Adrenal gland (tissue), 12 donors: Measurements from ENCODE around the gene ZBTB4. TPM values are rescaled to one million over a fixed set of nuclear protein-coding genes. Genes with fewer than 3 reads are reported as not detected.

ENCODE experiments used
- DNase-seq, 7 donors: peaks; one replicate each; pipeline ENCODE4 v3.0.0-alpha.2; 2019 to 2020
- H3K27ac ChIP-seq, 5 donors: fragments of 200-600 bp; sonication (generic) in 4 of 5; 1 replicate in 3 of 5; 2 replicates in 2 of 5; pipeline versions ENCODE4 v1.5.1 to v1.8.0; 2016 to 2020; ENCODE audit warnings: mild to moderate bottlenecking in 1 of 5
- H3K27me3 ChIP-seq: fragments of 200-600 bp; 2 replicates; pipeline ENCODE4 v1.8.0; 2021
- H3K36me3 ChIP-seq, 2 donors: fragments of 200-600 bp; replicated peaks in 1 of 2; 1 replicate in 1 of 2; 2 replicates in 1 of 2; pipeline versions ENCODE4 v1.5.1 to v1.8.0; 2018 to 2022
- H3K4me1 ChIP-seq, 2 donors: fragments of 200-600 bp; replicated peaks in 1 of 2; 1 replicate in 1 of 2; 2 replicates in 1 of 2; pipeline versions ENCODE4 v1.5.1 to v1.8.0; 2018 to 2021
- H3K4me3 ChIP-seq, 4 donors: fragments of 200-600 bp; sonication (generic) in 3 of 4; one replicate each; pipeline ENCODE4 v1.5.1; 2016 to 2018
- H3K9me3 ChIP-seq, 3 donors: fragments of 200-600 bp; sonication (generic) in 1 of 3; replicated peaks in 1 of 3; 1 replicate in 2 of 3; 2 replicates in 1 of 3; pipeline versions ENCODE4 v1.5.1 to v1.8.0; 2016 to 2021
- CTCF ChIP-seq, 6 experiments: fragments of 450-650 bp in 4 of 6; fragments of 200-600 bp in 2 of 6; sonication (generic) in 1 of 6; IDR thresholded peaks; 1 replicate in 5 of 6; 2 replicates in 1 of 6; pipeline versions ENCODE4 v1.5.1 to v1.8.0; 2016 to 2021; ENCODE audit warnings: antibody characterized with exemption in 6 of 6, mild to moderate bottlenecking in 2 of 6, moderate library complexity in 1 of 6
- POLR2A ChIP-seq, 2 donors: fragments of 450-650 bp; IDR thresholded peaks; one replicate each; pipeline ENCODE4 v1.6.1; 2017; ENCODE audit warnings: antibody characterized with exemption in 2 of 2, mild to moderate bottlenecking in 2 of 2, moderate library complexity in 1 of 2
- WGBS, 4 donors: extraction: QIAGEN DNeasy Blood & Tissue Kit in 2 of 4; methylation state at CpG; one replicate each; pipeline versions ENCODE4 v1.1.5 to v1.1.7; 2013 to 2017; 5-methylcytosine and 5-hydroxymethylcytosine counted together
- intact Hi-C, 2 donors: fragments of 100-400 bp; cut with DNase I; formaldehyde crosslinking; loops; one replicate each; pipeline versions ENCODE4 v1.14.1 to v1.15.0; 2022 to 2023
- polyA plus RNA-seq, 3 donors: library from polyadenylated mRNA; stranded (reverse); fragments of 200-250 nt in 2 of 3; fragments of 350-450 nt in 1 of 3; fragmentation: Illumina TruSeq in 1 of 3; extraction: RNeasy Lipid Tissue Mini Kit (QIAGEN cat#74804) in 1 of 3; gene quantifications; one replicate each; pipeline ENCODE4 v1.2.3, GENCODE V29; 2013 to 2014
- total RNA-seq, 9 donors: library from RNA; depleted of rRNA in 4 of 9; stranded (reverse); fragments of >200 nt in 4 of 9; fragments of 120-200 nt in 1 of 9; fragmentation: NEBNext Ultra II Directional in 1 of 9; extraction: Animal tissue kit (Norgen Biotek cat#: 25700) in 1 of 9; gene quantifications; one replicate each; pipeline versions ENCODE4 v1.1.0 to v1.2.4, GENCODE V29; 2013 to 2023
- donor health status: healthy with polysubstance abuse.
- donor health status: Bipolar disorder and iron deficiency.
- donor health status: DM: yes; HTN: yes; CAD: no.
- donor health status: DM: no; HTN: no; CAD: no.
- donor health status: DM: no; HTN: no; CAD: no.
- donor health status: DM: yes; HTN: yes; CAD: no.

Gene ZBTB4
- total and polyA plus RNA-seq, 12 donors: 16.6 to 111 (median 66.5) TPM

- 27 to 59% (median 42%) methylated on average over 7 of the region's 7 CpGs for WGBS, 4 donors
- peak overlapping the region; percentile 65 to 94 (median 87) for H3K27ac ChIP-seq
- TF ChIP-seq CTCF (IDR thresholded peaks at IDR 0.05) (no peak), POLR2A (IDR thresholded peaks at IDR 0.05) (peak in 1 of 2 donors; percentile 24)
- no peaks in the 10 kb centered on the region for H3K36me3 ChIP-seq
- H3K4me1 ChIP-seq: peaks cover 51 to 61% of the 10 kb centered on the region in 2 donors
- no peak overlapping the region for H3K4me3 ChIP-seq
- H3K9me3 ChIP-seq: no peaks in the 10 kb centered on the region
- DNase-seq: peak in 6 of 7 donors; percentile 61 to 74 (median 71)
- intact Hi-C loops: no loop called here
- H3K27me3 ChIP-seq: no peaks in the 10 kb centered on the region
Observed at GRCh38 chr17:7441266-7441665, 38.2 kb downstream of the ZBTB4 start.

- no peaks in the 10 kb centered on the region for H3K27me3 ChIP-seq
- H3K4me1 ChIP-seq: peaks cover 55 to 63% of the 10 kb centered on the region in 2 donors
- no peaks in the 10 kb centered on the region for H3K36me3 ChIP-seq
- no peak for TF ChIP-seq POLR2A (IDR thresholded peaks at IDR 0.05)
- TF ChIP-seq CTCF (IDR thresholded peaks at IDR 0.05): peak in 1 of 6 experiments; percentile 24
- H3K4me3 ChIP-seq: peak overlapping the region in 2 of 4 donors; percentile 50 to 62
- peak; percentile 77 to 91 (median 88) for DNase-seq
- 3 to 14% (median 7%) methylated on average over 8 to 11 of the region's 12 CpGs for WGBS, 4 donors
- no peaks in the 10 kb centered on the region for H3K9me3 ChIP-seq
- peak overlapping the region; percentile 65 to 94 (median 87) for H3K27ac ChIP-seq
- intact Hi-C loops: no loop called here
Observed at GRCh38 chr17:7440834-7441195, 38.6 kb downstream of the ZBTB4 start.

- H3K4me1 ChIP-seq: peaks cover 59 to 60% of the 10 kb centered on the region in 2 donors
- H3K27ac ChIP-seq: peak overlapping the region; percentile 65 to 94 (median 87)
- no peaks in the 10 kb centered on the region for H3K36me3 ChIP-seq
- peak in 1 of 2 donors; percentile 51 for TF ChIP-seq POLR2A (IDR thresholded peaks at IDR 0.05)
- no peak for TF ChIP-seq CTCF (IDR thresholded peaks at IDR 0.05)
- intact Hi-C loops: no loop called here
- peak; percentile 86 to 93 (median 90) for DNase-seq
- no peaks in the 10 kb centered on the region for H3K27me3 ChIP-seq
- 0 to 3% (median 1%) methylated on average over 15 to 46 of the region's 46 CpGs for WGBS, 4 donors
- H3K9me3 ChIP-seq: no peaks in the 10 kb centered on the region
- H3K4me3 ChIP-seq: peak overlapping the region in 2 of 4 donors; percentile 50 to 62
Observed at GRCh38 chr17:7440113-7440833, 39.2 kb downstream of the ZBTB4 start.

- DNase-seq: peak in 2 of 7 donors; percentile 30 to 38
- intact Hi-C loops: loop anchor here (5.0 kb wide), 2 partner anchors 38 to 123 kb away; partner anchors contain the start of genes SENP3 (in 1 of the 2) and ZBTB4 (in 1 of the 2)
- H3K36me3 ChIP-seq: no peaks in the 10 kb centered on the region
- H3K4me3 ChIP-seq: peak within 1 kb of the TSS in 3 of 4 donors; percentile 50 to 62 (median 54)
- 0 to 4% (median 2%) methylated on average over 23 to 50 of the region's 50 CpGs for WGBS, 4 donors
- H3K9me3 ChIP-seq: no peaks in the 10 kb centered on the region
- no peaks in the 10 kb centered on the region for H3K27me3 ChIP-seq
- no peak for TF ChIP-seq POLR2A (IDR thresholded peaks at IDR 0.05)
- no peak for TF ChIP-seq CTCF (IDR thresholded peaks at IDR 0.05)
- peak within 1 kb of the TSS; percentile 87 to 94 (median 90) for H3K27ac ChIP-seq
- H3K4me1 ChIP-seq: peaks cover 57 to 58% of the 10 kb centered on the region in 2 donors
Observed at GRCh38 chr17:7439462-7440112, 39.8 kb downstream of the ZBTB4 start, which contains the start of gene FGF11. Gene FGF11, plus strand, starts transcription at chr17:7439512. Its CDS starts 109 bp downstream, at chr17:7439621.
